Osteoblast (primary cell): ENCODE results near the gene RPL3. TPM values are rescaled to one million over a fixed set of nuclear protein-coding genes. Genes with fewer than 3 reads are reported as not detected.
A peak's percentile ranks its signal among the peaks of the same experiment; 100 is the strongest.

Experiments used
- DNase-seq: peaks from one replicate; pipeline ENCODE4 v3.0.0; 2011; ENCODE audit warnings: low spot score, mixed read lengths; ENCODE audit not compliant: insufficient read length; ENCODE audit errors: missing footprints
- H2AFZ ChIP-seq: 2 replicates; pipeline ENCODE4 v1.6.0; 2011; ENCODE audit warnings: mild to moderate bottlenecking, low read length
- H3K27ac ChIP-seq: 2 replicates; pipeline ENCODE4 v1.5.1; 2011; ENCODE audit warnings: mild to moderate bottlenecking, low read depth, low read length, moderate library complexity
- H3K27me3 ChIP-seq: 2 replicates; pipeline ENCODE4 v1.6.0; 2012; ENCODE audit warnings: mild to moderate bottlenecking, control low read depth, inconsistent platforms, low read length, moderate library complexity; ENCODE audit not compliant: insufficient read depth
- H3K36me3 ChIP-seq: 2 replicates; pipeline ENCODE4 v1.5.1; 2011; ENCODE audit warnings: mild to moderate bottlenecking, low read length, control low read depth, moderate library complexity; ENCODE audit not compliant: insufficient read depth
- H3K4me1 ChIP-seq: 2 replicates; pipeline ENCODE4 v1.5.1; 2011; ENCODE audit warnings: mild to moderate bottlenecking, low read length, control low read depth, moderate library complexity; ENCODE audit not compliant: insufficient read depth
- H3K4me2 ChIP-seq: 2 replicates; pipeline ENCODE4 v1.6.0; 2011; ENCODE audit warnings: mild to moderate bottlenecking, low read length; ENCODE audit not compliant: insufficient read depth
- H3K4me3 ChIP-seq: fragments of 200-600 bp; sonication (generic); 3 replicates; pipeline ENCODE4 v1.5.1; 2012; ENCODE audit warnings: mild to moderate bottlenecking, low read length, inconsistent platforms; ENCODE audit not compliant: insufficient read depth
- H3K79me2 ChIP-seq: 2 replicates; pipeline ENCODE4 v1.6.0; 2012; ENCODE audit warnings: mild to moderate bottlenecking, low read length, control low read depth, inconsistent platforms; ENCODE audit not compliant: insufficient read depth
- H3K9me3 ChIP-seq: 2 replicates; pipeline ENCODE4 v1.5.1; 2011; ENCODE audit warnings: low read depth, low read length, control low read depth
- H4K20me1 ChIP-seq: 2 replicates; pipeline ENCODE4 v1.6.0; 2012; ENCODE audit warnings: mild to moderate bottlenecking, low read length, control low read depth; ENCODE audit not compliant: insufficient read depth
- total RNA-seq: library from RNA; depleted of rRNA; stranded (reverse); fragments of >200 nt; gene quantifications from 2 replicates; pipeline ENCODE4 v1.2.3, GENCODE V29; 2012
- TF ChIP-seq, protein P1 (sequence below): IDR thresholded peaks from 2 replicates; pipeline ENCODE4 v1.5.1; 2011; ENCODE audit warnings: mild to moderate bottlenecking, low read depth, low read length, moderate library complexity; ENCODE audit errors: extremely low read depth

The RPL3 gene
- total RNA-seq, 1 donor = 2,119 TPM

DNA sequence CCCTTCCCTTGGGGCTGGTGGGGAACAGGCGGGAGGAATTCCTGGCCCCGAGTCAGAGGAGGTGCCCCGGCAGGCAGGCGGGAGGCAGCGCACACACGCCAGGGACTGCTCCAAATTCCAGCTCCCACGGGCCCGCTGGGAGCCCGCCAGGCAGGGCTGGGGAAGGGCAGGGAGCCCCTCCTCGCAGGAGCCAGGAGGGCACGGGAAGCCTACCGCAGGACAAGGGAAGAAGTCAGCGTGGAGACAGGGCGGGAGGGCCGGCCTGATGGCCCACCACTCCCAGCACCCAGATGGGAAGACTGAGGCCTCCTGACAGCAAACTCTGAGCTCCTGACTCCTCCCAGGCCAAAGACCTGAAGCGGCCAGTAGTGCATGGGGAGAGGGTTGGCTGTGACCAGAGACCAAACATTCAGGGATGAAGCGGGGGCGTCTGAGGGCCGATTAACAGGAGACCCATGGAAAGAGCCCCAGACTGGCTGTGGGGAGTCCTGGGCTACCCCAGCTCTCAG lies 22.4 kb downstream of the RPL3 start:
- TF ChIP-seq, protein P1, sequence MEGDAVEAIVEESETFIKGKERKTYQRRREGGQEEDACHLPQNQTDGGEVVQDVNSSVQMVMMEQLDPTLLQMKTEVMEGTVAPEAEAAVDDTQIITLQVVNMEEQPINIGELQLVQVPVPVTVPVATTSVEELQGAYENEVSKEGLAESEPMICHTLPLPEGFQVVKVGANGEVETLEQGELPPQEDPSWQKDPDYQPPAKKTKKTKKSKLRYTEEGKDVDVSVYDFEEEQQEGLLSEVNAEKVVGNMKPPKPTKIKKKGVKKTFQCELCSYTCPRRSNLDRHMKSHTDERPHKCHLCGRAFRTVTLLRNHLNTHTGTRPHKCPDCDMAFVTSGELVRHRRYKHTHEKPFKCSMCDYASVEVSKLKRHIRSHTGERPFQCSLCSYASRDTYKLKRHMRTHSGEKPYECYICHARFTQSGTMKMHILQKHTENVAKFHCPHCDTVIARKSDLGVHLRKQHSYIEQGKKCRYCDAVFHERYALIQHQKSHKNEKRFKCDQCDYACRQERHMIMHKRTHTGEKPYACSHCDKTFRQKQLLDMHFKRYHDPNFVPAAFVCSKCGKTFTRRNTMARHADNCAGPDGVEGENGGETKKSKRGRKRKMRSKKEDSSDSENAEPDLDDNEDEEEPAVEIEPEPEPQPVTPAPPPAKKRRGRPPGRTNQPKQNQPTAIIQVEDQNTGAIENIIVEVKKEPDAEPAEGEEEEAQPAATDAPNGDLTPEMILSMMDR = no peak
- Histone ChIP-seq H3K79me2 (no peaks in the 10 kb centered on the region), H3K27ac (no peak overlapping the region), H2AFZ (no peak overlapping the region), H3K9me3 (no peaks in the 10 kb centered on the region), H3K4me1 (peaks cover 12% of the 10 kb centered on the region), H4K20me1 (no peaks in the 10 kb centered on the region), H3K4me3 (no peak overlapping the region), H3K27me3 (peaks cover 8% of the 10 kb centered on the region), H3K4me2 (no peak overlapping the region), H3K36me3 (no peaks in the 10 kb centered on the region)
- peak; percentile 84 for DNase-seq

DNA sequence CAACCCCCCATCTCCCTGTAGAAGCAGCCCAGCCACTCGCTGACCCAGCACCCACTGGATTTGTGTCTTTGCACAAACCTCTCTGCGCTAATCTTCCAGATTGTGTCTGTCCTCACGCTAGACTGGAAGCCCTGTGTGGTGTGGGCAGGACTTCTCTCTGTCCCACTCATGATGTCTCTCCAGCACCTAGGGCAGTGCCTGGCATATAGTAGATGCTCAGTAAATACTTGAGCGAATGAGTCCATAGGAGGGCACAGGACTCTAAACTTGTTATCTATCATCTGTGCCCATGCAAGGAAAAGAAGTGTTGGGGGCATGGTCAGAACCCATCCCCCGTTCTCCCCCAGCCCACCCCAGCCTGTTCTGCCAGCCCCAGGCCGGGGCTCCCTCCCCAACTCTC lies 22.9 kb downstream of the RPL3 start:
- peaks cover 8% of the 10 kb centered on the region for H3K27me3 ChIP-seq
- no peak overlapping the region for H3K4me2 ChIP-seq
- H3K27ac ChIP-seq = no peak overlapping the region
- no peaks in the 10 kb centered on the region for H3K36me3 ChIP-seq
- H3K9me3 ChIP-seq = no peaks in the 10 kb centered on the region
- peak; percentile 49 for DNase-seq
- H3K4me3 ChIP-seq = no peak overlapping the region
- H4K20me1 ChIP-seq = no peaks in the 10 kb centered on the region
- H3K79me2 ChIP-seq = no peaks in the 10 kb centered on the region
- peaks cover 12% of the 10 kb centered on the region for H3K4me1 ChIP-seq
- H2AFZ ChIP-seq = no peak overlapping the region
- TF ChIP-seq, protein P1 = no peak

DNA sequence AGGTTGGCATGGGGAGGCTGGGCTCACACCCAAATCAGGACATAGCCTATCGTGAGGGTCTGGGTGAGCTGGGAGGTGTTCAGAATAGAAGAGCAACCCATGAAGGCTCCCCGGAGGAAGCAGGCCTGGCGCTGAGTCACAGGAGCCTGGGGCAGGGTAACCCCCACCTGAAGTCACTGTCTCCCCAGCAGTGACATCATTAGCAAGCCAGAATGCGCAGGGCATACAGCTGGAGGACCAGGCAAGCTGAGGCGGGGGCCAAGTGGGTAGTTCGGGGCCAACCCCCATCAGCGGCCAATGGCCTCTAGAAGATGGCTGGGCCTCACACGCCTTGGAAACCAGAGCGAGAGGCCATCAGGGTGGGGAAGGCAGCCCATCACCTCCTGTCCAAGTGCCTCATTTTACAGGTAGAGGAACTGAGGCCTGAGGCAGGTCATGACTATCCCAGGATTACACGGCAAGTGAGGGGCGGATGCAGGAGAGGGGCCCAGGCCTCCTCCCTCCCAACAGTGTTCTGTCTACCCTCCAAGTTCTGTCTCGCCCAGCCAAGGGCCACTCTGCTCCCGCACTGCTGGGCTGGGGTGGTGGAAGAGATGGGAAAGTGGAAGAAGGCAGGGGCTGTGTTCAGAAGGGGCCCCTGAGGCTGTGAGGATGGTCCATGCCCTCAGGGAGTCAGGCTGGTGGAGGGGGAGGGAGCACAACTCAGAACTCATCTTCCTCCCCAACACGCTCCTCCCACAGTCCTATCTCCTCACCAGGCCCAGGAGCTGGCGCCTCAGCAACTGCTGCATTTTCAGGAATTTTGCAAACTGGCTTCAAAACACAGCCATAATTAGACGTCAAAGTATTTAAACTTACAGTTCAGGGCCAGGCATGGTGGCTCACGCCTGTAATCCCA lies 24.6 kb downstream of the RPL3 start:
- H3K27me3 ChIP-seq = no peaks in the 10 kb centered on the region
- H3K27ac ChIP-seq = no peak overlapping the region
- DNase-seq = peak; percentile 42
- TF ChIP-seq, protein P1 = no peak
- no peak overlapping the region for H3K4me2 ChIP-seq
- no peak overlapping the region for H2AFZ ChIP-seq
- H3K36me3 ChIP-seq = no peaks in the 10 kb centered on the region
- no peaks in the 10 kb centered on the region for H3K79me2 ChIP-seq
- peaks cover 9% of the 10 kb centered on the region for H3K4me1 ChIP-seq
- no peaks in the 10 kb centered on the region for H4K20me1 ChIP-seq
- H3K9me3 ChIP-seq = no peaks in the 10 kb centered on the region
- H3K4me3 ChIP-seq = no peak overlapping the region

DNA sequence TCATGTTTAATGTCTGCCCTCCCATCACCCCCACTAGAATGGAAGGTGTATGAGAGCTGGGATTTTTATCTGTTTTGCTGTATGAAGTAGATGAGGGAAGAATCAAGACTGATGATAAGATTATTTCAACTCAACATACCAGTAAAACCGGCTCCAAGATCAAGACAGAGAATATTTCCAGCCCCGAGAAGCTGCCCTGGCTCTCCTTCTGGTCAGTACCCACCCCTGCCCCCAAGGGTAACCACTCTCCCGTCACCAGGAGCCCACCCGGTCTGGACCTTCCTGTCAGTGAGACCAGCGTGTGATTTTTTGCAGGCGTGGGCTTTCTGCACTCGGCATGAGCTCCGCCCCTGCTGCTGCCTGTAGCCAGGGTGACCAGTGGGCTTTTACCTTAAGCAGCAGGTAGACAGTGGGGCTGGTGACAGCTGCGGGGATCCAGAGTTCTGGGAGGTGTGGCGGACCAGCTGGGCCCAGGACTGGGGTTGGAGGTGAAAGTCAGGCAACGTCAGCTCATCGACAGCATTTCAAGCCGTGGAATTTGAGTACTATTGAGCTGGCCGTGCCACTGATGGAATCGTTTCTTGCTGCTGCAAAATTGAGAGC lies 25.6 kb downstream of the RPL3 start:
- peaks cover 9% of the 10 kb centered on the region for H3K4me1 ChIP-seq
- no peak overlapping the region for H3K4me2 ChIP-seq
- H3K27me3 ChIP-seq = no peaks in the 10 kb centered on the region
- H2AFZ ChIP-seq = no peak overlapping the region
- no peaks in the 10 kb centered on the region for H3K79me2 ChIP-seq
- no peaks in the 10 kb centered on the region for H3K36me3 ChIP-seq
- TF ChIP-seq, protein P1 = no peak
- DNase-seq = peak; percentile 32
- no peaks in the 10 kb centered on the region for H4K20me1 ChIP-seq
- no peaks in the 10 kb centered on the region for H3K9me3 ChIP-seq
- no peak overlapping the region for H3K4me3 ChIP-seq
- no peak overlapping the region for H3K27ac ChIP-seq
